C4-2B (cell line): ENCODE results near the gene TFF1.

ENCODE experiments used
- H3K27ac ChIP-seq: fragments of 450-650 bp; 2 replicates; pipeline ENCODE4 v1.5.1; 2017
- CTCF ChIP-seq: fragments of 450-650 bp; conservative IDR thresholded peaks from 2 replicates; pipeline ENCODE4 v1.5.1; 2017; ENCODE audit warnings: mild to moderate bottlenecking
- ZFX ChIP-seq: fragments of 450-650 bp; IDR thresholded peaks from 2 replicates; pipeline ENCODE4 v1.6.1; 2017

Gene TFF1

GRCh38 chr21:42346866-42347600, 19.3 kb downstream of the TFF1 start:
- H3K27ac ChIP-seq = no peak overlapping the region
- TF ChIP-seq ZFX = no peak
- TF ChIP-seq CTCF = no peak

- H3K27ac ChIP-seq = no peak overlapping the region
- TF ChIP-seq ZFX (no peak), CTCF (no peak)
Measured at GRCh38 chr21:42346441-42346840, 19.9 kb downstream of the TFF1 start.

- TF ChIP-seq ZFX (no peak), CTCF (no peak)
- H3K27ac ChIP-seq = no peak overlapping the region
Measured at GRCh38 chr21:42344631-42345030, 21.7 kb downstream of the TFF1 start.

- H3K27ac ChIP-seq = no peak overlapping the region
- TF ChIP-seq ZFX = no peak
- no peak for TF ChIP-seq CTCF
Measured at GRCh38 chr21:42343963-42344510, 22.3 kb downstream of the TFF1 start.

GRCh38 chr21:42343556-42343955, 22.8 kb downstream of the TFF1 start:
- no peak overlapping the region for H3K27ac ChIP-seq
- TF ChIP-seq CTCF (no peak), ZFX (no peak)

GRCh38 chr21:42343101-42343500, 23.2 kb downstream of the TFF1 start:
- TF ChIP-seq ZFX (no peak), CTCF (no peak)
- H3K27ac ChIP-seq = no peak overlapping the region

- TF ChIP-seq CTCF = no peak
- no peak for TF ChIP-seq ZFX
- no peak overlapping the region for H3K27ac ChIP-seq
Measured at GRCh38 chr21:42341776-42342542, 24.4 kb downstream of the TFF1 start.
